Stimulated activated CD4-positive, alpha-beta T cell treated with anti-CD3 and anti-CD28 coated beads, Interleukin-15, amount 100 ng/mL, for 48 hours (primary cell): ENCODE results near the gene BRAT1.
A peak's percentile ranks its signal among the peaks of the same experiment; 100 is the strongest.

ENCODE experiments used
- DNase-seq, 2 donors: peaks; one replicate each; pipeline ENCODE4 v3.0.0-alpha.2; 2020; ENCODE audit warnings: low read depth in 2 of 2

BRAT1 gene

GRCh38 chr7:2510909-2511768 lies 44.2 kb downstream of the BRAT1 start:
- DNase-seq: peak in 1 of 2 donors; percentile 50

DNA sequence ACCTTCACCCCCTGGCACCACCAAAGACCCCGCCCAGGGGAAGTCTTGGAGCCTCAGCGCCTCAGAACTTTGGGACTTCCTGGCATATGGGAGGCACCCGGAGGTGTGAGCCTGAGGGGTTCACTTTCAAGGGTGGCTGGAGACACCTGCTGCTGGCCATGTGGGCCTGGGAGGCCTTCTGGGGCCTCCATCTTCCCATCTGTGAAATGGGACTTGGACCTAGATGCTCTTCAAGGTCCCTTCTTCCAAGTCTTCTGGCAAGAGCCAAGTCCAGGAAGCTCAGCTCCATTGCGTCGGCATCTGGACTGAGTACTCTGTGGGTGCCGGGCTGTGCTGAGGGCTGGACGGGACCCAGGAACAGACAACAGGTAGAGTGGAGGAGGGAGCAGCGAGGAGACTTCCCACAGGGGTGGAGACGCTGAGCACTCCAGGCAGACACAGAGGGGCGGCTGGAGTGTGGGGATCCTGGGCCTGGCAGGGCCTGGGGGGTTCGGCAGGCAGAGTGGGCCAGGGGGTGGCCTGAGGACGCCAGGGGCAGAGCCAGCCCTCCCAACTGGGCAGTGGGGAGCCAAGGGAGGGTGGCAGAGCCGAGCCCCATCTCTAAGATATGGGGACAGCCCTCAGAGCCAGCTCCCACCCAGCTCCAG lies 45.1 kb downstream of the BRAT1 start:
- DNase-seq: no peak

GRCh38 chr7:2509298-2509906 lies 45.9 kb downstream of the BRAT1 start:
- DNase-seq: no peak

GRCh38 chr7:2508327-2509215 lies 46.8 kb downstream of the BRAT1 start:
- peak in 1 of 2 donors; percentile 68 for DNase-seq

DNA sequence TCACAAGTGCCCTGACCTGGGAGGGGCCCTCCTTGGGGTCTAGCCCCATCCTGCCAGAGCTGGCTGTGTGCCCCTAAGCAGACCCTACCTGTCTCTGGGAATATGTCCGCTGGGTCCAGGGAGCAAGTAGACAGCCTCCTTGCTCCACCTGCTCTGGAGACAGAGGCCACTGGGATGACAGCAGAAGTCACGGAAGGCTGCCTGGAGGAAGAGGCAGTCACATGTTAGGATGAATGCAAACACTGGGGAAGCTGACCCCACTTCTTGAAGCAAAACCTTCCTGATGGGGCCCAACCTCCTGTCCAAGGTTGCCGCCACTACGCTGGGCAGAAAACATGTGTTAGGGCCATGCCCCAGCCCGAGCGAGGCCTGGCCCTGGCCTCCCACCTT lies 47.4 kb downstream of the BRAT1 start:
- DNase-seq: no peak

DNA sequence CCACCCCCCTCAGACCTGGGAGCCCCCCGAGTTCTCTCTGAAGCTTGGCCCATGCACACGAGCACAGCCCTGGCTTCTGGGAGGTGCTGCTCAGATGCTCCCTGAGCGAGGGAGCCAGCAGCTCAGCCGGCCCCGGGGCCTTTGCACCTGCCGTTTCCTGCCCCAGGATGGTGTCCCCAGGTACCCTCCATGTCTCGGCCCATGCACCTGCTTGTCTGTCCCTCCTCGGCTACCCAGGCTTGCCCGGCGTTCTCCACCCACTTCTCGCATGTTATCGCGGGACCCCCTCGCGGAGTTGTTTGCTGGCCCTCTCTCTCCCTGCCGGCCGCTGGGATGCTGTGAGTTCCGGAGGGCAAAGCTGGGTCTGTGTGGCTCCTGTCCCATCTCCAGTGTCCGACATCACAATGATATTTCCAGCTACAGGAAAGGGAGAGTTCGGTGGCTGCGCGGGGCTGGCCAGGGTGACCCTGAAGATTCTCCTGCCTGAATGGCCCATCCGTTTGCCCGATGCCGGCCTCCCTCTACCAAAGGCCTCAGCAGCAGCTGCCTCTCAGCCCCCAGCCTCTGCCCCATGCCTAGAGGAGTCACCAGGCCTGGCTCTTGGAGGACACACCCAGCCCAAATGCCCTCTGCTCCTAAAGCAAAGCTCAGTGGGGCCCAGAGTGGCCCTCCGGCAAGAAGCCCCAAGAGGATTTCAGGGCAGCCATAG lies 48.0 kb downstream of the BRAT1 start:
- DNase-seq: no peak

DNA sequence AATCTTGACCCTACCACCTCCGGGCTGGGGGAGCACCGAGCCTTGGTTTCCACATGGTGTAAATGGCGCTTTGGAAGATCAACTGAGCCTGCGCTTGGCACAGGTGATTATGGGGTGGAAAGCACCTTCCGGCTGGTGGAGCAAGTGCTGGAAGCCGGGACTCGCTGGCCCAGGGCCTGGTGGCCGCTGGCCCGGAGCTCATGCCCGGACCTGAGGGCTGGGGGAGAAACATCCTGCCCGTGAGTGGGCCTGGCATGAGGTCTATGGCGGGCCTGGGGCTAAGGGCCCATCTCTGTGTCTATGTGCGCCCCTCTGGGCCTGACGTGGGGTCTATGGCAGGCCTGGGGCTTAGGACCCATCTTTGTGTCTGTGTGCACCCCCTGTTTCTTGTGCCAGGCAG lies 49.9 kb downstream of the BRAT1 start:
- no peak for DNase-seq

GRCh38 chr7:2504889-2505375 lies 50.4 kb downstream of the BRAT1 start:
- no peak for DNase-seq

- DNase-seq: no peak
These were observed 51.0 kb downstream of the BRAT1 start for GRCh38 chr7:2504128-2504888.

GRCh38 chr7:2503056-2503941 lies 52.0 kb downstream of the BRAT1 start:
- DNase-seq: no peak

DNA sequence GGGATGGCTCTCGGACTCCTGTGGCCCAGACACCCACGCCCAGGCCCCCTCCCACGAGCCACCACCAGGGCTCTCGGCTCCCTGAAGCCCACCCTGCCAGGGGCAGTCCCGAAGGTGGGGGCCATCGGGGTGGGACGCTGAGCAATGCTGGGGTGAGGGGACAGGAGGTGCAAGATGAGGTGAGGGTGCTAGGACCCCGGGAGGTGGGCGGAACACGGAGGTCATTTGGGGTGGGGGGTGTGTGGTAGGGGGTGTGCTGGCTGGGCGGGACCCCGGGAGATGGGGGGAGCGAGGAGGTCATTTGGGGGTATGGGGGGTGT lies 52.7 kb downstream of the BRAT1 start:
- DNase-seq: no peak

GRCh38 chr7:2501947-2502646 lies 53.2 kb downstream of the BRAT1 start:
- DNase-seq: no peak

GRCh38 chr7:2500701-2501100 lies 54.6 kb downstream of the BRAT1 start:
- DNase-seq: no peak

- no peak for DNase-seq
These were observed 55.4 kb downstream of the BRAT1 start for GRCh38 chr7:2499719-2500430.

GRCh38 chr7:2499181-2499580 lies 56.1 kb downstream of the BRAT1 start:
- DNase-seq: no peak

DNA sequence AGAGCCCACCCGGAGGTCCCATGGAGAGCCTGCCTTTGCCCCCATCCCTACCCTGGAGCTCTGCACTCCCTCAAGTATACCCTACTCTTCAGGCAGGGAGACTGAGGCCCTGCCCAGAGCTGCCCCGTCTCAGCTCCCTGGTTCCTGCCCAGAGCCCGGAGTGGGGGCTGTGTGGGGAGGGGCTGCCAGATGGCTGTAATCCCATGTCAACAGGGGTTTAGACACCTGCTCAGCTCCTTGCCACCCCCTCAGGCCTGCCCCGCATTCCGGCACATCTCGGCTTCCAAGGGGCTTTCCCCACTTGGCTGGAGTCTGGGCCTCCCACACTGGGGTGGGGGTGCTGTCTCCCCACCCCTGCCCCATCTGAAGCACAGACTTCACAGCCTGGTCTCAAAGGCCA lies 56.6 kb downstream of the BRAT1 start:
- no peak for DNase-seq

GRCh38 chr7:2497500-2498336 lies 57.6 kb downstream of the BRAT1 start:
- no peak for DNase-seq
